Measurements from ENCODE around the gene NTM. TPM values are rescaled to one million over a fixed set of nuclear protein-coding genes. Genes with fewer than 3 reads are reported as not detected.

The NTM gene
- total RNA-seq, 1 experiment from 2014 or later: 16.4 TPM

DNA sequence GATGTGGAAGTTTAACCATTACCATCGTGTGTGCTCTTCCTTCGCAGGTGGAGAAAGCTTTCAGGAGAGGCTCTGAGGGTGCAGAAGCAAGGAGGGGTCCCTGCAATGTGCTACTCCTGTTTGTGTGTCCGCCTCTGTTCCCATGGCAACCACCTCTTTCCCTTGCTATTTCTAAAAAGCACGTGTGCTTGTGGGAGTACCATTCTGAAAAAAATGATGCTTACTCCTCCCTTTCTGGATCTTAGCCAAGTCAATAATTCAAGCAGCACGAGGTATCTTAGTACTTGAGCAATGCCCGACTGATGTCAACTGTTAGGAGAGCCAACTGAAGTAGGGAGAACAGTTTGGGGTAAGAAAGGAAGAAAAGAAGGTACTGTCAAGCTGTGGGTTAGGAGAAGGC lies 628.7 kb downstream of the NTM start (continued):
- no peak for TF ChIP-seq ZNF317 (CRISPR knock-in tag; IDR thresholded peaks at IDR 0.05; ENCODE audit: borderline replicate concordance, low read depth)

- H3K36me3 Mint-ChIP-seq: no peaks in the 10 kb centered on the region; the same call in 1 of the 2 replicates
- peaks cover 9% of the 10 kb centered on the region for H3K4me1 Mint-ChIP-seq
- TF ChIP-seq JUN (CRISPR knock-in tag; IDR thresholded peaks at IDR 0.05) (no peak), GABPB1 (CRISPR knock-in tag; IDR thresholded peaks at IDR 0.05) (no peak), ZMAT4 (CRISPR knock-in tag; IDR thresholded peaks at IDR 0.05) (no peak), ZBTB21 (CRISPR knock-in tag; IDR thresholded peaks at IDR 0.05; ENCODE audit: borderline replicate concordance) (no peak)
- TF ChIP-seq, protein P1, sequence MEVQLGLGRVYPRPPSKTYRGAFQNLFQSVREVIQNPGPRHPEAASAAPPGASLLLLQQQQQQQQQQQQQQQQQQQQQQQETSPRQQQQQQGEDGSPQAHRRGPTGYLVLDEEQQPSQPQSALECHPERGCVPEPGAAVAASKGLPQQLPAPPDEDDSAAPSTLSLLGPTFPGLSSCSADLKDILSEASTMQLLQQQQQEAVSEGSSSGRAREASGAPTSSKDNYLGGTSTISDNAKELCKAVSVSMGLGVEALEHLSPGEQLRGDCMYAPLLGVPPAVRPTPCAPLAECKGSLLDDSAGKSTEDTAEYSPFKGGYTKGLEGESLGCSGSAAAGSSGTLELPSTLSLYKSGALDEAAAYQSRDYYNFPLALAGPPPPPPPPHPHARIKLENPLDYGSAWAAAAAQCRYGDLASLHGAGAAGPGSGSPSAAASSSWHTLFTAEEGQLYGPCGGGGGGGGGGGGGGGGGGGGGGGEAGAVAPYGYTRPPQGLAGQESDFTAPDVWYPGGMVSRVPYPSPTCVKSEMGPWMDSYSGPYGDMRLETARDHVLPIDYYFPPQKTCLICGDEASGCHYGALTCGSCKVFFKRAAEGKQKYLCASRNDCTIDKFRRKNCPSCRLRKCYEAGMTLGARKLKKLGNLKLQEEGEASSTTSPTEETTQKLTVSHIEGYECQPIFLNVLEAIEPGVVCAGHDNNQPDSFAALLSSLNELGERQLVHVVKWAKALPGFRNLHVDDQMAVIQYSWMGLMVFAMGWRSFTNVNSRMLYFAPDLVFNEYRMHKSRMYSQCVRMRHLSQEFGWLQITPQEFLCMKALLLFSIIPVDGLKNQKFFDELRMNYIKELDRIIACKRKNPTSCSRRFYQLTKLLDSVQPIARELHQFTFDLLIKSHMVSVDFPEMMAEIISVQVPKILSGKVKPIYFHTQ (CRISPR knock-in tag; IDR thresholded peaks at IDR 0.05): no peak
- POLR2A ChIA-PET: no interaction called here
- no peaks in the 10 kb centered on the region; the same call in 1 of the 2 replicates for H3K9me3 Mint-ChIP-seq
- H3K4me3 Mint-ChIP-seq: no peak overlapping the region
- CTCF ChIA-PET: no interaction called here
- peak; percentile 83 for ATAC-seq
- H3K27me3 Mint-ChIP-seq (ENCODE audit: low read depth): peaks cover 6% of the 10 kb centered on the region
- no peak overlapping the region for H3K27ac Mint-ChIP-seq
- DNase-seq (ENCODE audit: low spot score): no peak
Measured at GRCh38 chr11:131999955-132000354, 629.5 kb downstream of the NTM start.

DNA sequence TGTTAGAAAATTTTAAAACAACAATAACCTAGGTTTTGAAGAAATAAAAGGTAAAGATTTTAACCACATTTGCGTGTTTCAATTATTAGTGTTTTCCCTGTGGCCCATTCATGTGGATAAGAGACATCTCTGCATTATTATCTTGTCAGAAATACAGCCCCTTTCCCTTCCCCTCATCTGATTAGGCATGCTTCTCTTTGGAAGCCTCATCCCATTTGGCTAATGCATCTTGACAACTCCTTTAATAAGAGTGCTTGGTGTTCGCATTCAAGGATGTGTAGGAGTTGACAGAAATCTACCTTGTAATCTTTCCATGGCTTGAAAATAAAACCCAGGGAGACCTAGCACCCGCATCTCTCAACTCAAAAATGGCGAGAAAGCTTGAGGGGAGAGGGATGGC lies 635.5 kb downstream of the NTM start:
- no peak overlapping the region for H3K4me3 Mint-ChIP-seq
- DNase-seq (ENCODE audit: low spot score) (no peak), ATAC-seq (no peak)
- no peaks in the 10 kb centered on the region for H3K36me3 Mint-ChIP-seq
- no peaks in the 10 kb centered on the region for H3K27me3 Mint-ChIP-seq (ENCODE audit: low read depth)
- H3K9me3 Mint-ChIP-seq: no peaks in the 10 kb centered on the region
- H3K27ac Mint-ChIP-seq: no peak overlapping the region
- ChIA-PET POLR2A (no interaction called here), CTCF (interaction anchor here (0.8 kb wide), 1 partner anchor 10 kb away, joined by 3 read pairs; no protein-coding TSS in a partner anchor)
- peaks cover 55% of the 10 kb centered on the region for H3K4me1 Mint-ChIP-seq
- TF ChIP-seq, protein P2, sequence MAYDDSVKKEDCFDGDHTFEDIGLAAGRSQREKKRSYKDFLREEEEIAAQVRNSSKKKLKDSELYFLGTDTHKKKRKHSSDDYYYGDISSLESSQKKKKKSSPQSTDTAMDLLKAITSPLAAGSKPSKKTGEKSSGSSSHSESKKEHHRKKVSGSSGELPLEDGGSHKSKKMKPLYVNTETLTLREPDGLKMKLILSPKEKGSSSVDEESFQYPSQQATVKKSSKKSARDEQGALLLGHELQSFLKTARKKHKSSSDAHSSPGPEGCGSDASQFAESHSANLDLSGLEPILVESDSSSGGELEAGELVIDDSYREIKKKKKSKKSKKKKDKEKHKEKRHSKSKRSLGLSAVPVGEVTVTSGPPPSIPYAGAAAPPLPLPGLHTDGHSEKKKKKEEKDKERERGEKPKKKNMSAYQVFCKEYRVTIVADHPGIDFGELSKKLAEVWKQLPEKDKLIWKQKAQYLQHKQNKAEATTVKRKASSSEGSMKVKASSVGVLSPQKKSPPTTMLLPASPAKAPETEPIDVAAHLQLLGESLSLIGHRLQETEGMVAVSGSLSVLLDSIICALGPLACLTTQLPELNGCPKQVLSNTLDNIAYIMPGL (CRISPR knock-in tag; IDR thresholded peaks at IDR 0.05): no peak
- TF ChIP-seq NFYB (CRISPR knock-in tag; conservative IDR thresholded peaks at IDR 0.05; ENCODE audit: low read depth) (no peak), MLX (CRISPR knock-in tag; IDR thresholded peaks at IDR 0.05) (no peak), ZNF396 (CRISPR knock-in tag; IDR thresholded peaks at IDR 0.05; ENCODE audit: borderline replicate concordance) (no peak), HMGA2 (CRISPR knock-in tag; IDR thresholded peaks at IDR 0.05) (no peak), ZNF263 (CRISPR knock-in tag; IDR thresholded peaks at IDR 0.05; ENCODE audit: low read depth) (no peak), ZNF423 (CRISPR knock-in tag; IDR thresholded peaks at IDR 0.05) (no peak), RORB (CRISPR knock-in tag; IDR thresholded peaks at IDR 0.05) (no peak), ZNF138 (CRISPR knock-in tag; conservative IDR thresholded peaks at IDR 0.05) (no peak), PRRX2 (CRISPR knock-in tag; IDR thresholded peaks at IDR 0.05) (no peak), ZNF416 (CRISPR knock-in tag; IDR thresholded peaks at IDR 0.05) (no peak)
- TF ChIP-seq, protein P3, sequence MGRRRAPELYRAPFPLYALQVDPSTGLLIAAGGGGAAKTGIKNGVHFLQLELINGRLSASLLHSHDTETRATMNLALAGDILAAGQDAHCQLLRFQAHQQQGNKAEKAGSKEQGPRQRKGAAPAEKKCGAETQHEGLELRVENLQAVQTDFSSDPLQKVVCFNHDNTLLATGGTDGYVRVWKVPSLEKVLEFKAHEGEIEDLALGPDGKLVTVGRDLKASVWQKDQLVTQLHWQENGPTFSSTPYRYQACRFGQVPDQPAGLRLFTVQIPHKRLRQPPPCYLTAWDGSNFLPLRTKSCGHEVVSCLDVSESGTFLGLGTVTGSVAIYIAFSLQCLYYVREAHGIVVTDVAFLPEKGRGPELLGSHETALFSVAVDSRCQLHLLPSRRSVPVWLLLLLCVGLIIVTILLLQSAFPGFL (CRISPR knock-in tag; IDR thresholded peaks at IDR 0.05; ENCODE audit: borderline replicate concordance): no peak
- TF ChIP-seq, protein P4, sequence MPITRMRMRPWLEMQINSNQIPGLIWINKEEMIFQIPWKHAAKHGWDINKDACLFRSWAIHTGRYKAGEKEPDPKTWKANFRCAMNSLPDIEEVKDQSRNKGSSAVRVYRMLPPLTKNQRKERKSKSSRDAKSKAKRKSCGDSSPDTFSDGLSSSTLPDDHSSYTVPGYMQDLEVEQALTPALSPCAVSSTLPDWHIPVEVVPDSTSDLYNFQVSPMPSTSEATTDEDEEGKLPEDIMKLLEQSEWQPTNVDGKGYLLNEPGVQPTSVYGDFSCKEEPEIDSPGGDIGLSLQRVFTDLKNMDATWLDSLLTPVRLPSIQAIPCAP (CRISPR knock-in tag; IDR thresholded peaks at IDR 0.05): no peak
- TF ChIP-seq, protein P5, sequence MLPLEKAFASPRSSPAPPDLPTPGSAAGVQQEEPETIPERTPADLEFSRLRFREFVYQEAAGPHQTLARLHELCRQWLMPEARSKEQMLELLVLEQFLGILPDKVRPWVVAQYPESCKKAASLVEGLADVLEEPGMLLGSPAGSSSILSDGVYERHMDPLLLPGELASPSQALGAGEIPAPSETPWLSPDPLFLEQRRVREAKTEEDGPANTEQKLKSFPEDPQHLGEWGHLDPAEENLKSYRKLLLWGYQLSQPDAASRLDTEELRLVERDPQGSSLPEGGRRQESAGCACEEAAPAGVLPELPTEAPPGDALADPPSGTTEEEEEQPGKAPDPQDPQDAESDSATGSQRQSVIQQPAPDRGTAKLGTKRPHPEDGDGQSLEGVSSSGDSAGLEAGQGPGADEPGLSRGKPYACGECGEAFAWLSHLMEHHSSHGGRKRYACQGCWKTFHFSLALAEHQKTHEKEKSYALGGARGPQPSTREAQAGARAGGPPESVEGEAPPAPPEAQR (CRISPR knock-in tag; IDR thresholded peaks at IDR 0.05): no peak
- TF ChIP-seq, protein P6, sequence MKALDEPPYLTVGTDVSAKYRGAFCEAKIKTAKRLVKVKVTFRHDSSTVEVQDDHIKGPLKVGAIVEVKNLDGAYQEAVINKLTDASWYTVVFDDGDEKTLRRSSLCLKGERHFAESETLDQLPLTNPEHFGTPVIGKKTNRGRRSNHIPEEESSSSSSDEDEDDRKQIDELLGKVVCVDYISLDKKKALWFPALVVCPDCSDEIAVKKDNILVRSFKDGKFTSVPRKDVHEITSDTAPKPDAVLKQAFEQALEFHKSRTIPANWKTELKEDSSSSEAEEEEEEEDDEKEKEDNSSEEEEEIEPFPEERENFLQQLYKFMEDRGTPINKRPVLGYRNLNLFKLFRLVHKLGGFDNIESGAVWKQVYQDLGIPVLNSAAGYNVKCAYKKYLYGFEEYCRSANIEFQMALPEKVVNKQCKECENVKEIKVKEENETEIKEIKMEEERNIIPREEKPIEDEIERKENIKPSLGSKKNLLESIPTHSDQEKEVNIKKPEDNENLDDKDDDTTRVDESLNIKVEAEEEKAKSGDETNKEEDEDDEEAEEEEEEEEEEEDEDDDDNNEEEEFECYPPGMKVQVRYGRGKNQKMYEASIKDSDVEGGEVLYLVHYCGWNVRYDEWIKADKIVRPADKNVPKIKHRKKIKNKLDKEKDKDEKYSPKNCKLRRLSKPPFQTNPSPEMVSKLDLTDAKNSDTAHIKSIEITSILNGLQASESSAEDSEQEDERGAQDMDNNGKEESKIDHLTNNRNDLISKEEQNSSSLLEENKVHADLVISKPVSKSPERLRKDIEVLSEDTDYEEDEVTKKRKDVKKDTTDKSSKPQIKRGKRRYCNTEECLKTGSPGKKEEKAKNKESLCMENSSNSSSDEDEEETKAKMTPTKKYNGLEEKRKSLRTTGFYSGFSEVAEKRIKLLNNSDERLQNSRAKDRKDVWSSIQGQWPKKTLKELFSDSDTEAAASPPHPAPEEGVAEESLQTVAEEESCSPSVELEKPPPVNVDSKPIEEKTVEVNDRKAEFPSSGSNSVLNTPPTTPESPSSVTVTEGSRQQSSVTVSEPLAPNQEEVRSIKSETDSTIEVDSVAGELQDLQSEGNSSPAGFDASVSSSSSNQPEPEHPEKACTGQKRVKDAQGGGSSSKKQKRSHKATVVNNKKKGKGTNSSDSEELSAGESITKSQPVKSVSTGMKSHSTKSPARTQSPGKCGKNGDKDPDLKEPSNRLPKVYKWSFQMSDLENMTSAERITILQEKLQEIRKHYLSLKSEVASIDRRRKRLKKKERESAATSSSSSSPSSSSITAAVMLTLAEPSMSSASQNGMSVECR (CRISPR knock-in tag; IDR thresholded peaks at IDR 0.05; ENCODE audit: borderline replicate concordance): no peak
